Tibial nerve (tissue), 4 donors: Measurements from ENCODE around the gene FAM111A.

Source experiments
- EP300 ChIP-seq, 2 donors: sonication (generic); formaldehyde crosslinking; IDR thresholded peaks; one replicate each; pipeline ENCODE4 v1.6.1; 2017; ENCODE audit warnings: antibody characterized with exemption in 2 of 2, mild to moderate bottlenecking in 1 of 2
- POLR2A ChIP-seq, 2 donors: fragments of 450-650 bp; IDR thresholded peaks; one replicate each; pipeline ENCODE4 v1.6.1; 2017; ENCODE audit warnings: antibody characterized with exemption in 2 of 2, mild to moderate bottlenecking in 2 of 2, moderate library complexity in 2 of 2
- TF ChIP-seq, protein P1 (sequence below), 5 experiments: fragments of 200-600 bp in 3 of 5; fragments of 450-650 bp in 2 of 5; sonication (generic) in 3 of 5; IDR thresholded peaks; one replicate each; pipeline ENCODE4 v1.5.1; 2016 to 2019; ENCODE audit warnings: antibody characterized with exemption in 5 of 5, mild to moderate bottlenecking in 3 of 5, moderate library complexity in 2 of 5

DNA sequence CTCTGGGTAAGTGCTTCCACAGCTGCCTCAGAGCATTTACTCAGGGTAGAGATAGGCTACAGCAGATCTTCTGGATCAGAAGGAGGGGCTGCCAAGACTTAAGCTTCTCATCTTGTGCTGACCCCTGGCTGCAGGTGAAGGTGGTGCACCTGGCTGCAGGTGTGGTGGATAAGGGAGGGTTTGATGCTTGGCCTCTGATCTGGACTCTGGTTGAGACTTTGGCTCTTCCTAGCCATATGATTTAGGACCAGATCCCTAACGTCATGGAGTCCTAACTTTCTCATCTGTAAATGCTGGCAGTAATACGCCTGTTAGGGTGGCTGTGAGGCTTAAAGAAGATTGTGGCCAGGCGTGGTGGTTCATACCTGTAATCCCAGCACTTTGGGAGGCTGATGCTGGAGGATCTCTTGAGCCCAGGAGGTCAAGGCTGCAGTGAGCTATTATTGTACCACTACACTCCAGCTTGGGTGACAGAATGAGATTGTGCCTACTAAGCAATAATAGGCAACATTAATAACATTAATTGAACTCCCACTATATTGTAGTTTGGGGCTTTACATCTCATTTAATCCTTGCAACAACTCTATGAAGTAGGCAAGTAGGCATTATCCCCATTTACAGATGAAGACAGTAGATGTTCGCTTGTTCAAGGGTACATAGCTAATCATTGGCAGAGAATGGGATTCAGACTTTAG, 39.9 kb downstream of the FAM111A start:
- TF ChIP-seq, protein P1, sequence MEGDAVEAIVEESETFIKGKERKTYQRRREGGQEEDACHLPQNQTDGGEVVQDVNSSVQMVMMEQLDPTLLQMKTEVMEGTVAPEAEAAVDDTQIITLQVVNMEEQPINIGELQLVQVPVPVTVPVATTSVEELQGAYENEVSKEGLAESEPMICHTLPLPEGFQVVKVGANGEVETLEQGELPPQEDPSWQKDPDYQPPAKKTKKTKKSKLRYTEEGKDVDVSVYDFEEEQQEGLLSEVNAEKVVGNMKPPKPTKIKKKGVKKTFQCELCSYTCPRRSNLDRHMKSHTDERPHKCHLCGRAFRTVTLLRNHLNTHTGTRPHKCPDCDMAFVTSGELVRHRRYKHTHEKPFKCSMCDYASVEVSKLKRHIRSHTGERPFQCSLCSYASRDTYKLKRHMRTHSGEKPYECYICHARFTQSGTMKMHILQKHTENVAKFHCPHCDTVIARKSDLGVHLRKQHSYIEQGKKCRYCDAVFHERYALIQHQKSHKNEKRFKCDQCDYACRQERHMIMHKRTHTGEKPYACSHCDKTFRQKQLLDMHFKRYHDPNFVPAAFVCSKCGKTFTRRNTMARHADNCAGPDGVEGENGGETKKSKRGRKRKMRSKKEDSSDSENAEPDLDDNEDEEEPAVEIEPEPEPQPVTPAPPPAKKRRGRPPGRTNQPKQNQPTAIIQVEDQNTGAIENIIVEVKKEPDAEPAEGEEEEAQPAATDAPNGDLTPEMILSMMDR (IDR thresholded peaks at IDR 0.05) = peak in 1 of 5 experiments; percentile 39
- TF ChIP-seq EP300 (IDR thresholded peaks at IDR 0.05) = no peak
- TF ChIP-seq POLR2A (IDR thresholded peaks at IDR 0.05) = no peak
